K562 (cell line): ENCODE results near the gene CCSER1. TPM values are rescaled to one million over a fixed set of nuclear protein-coding genes. Genes with fewer than 3 reads are reported as not detected.

Source experiments
- ATAC-seq: fragments of 200-7000 bp; cut with Tn5 transposase; 3 replicates; pipeline ENCODE4 v1.9.1; 2020; ENCODE audit warnings: moderate library complexity
- BruUV-seq: library from RNA; stranded (reverse); fragments of 400-500 nt; replicated peaks from 2 replicates; lab custom pipeline; 2021; lab: Mats Ljungman, UMichigan
- CTCF ChIA-PET: fragments of 300-600 bp; formaldehyde crosslinking; extraction: SDS; loops from one replicate; lab custom pipeline; 2021; ENCODE audit warnings: low intra/inter-chr PET ratio; lab: Yijun Ruan, JAX
- POLR2A ChIA-PET: fragments of 300-600, 350-650 bp; sonication (Branson Sonifier 250); formaldehyde crosslinking; extraction: SDS; loops from one replicate; lab custom pipeline; 2021; ENCODE audit warnings: antibody characterized with exemption, inconsistent platforms; lab: Yijun Ruan, JAX
- DNase-seq, 4 experiments: peaks; one replicate each; pipeline versions ENCODE4 v3.0.0 to v3.0.0-alpha.2; 2011 to 2018; ENCODE audit warnings: low spot score in 3 of 4, mixed read lengths in 3 of 4; ENCODE audit errors: extremely low read depth in 1 of 4
- FAIRE-seq: peaks from 2 replicates; lab custom pipeline; 2011; peaks lifted over from hg19 to GRCh38; lab: Jason Lieb, UNC
- H2AFZ ChIP-seq: 2 replicates; pipeline ENCODE4 v1.6.0; 2011; ENCODE audit warnings: low read depth, low read length, control low read depth, inconsistent platforms
- H3K27ac ChIP-seq: fragments of 200-600 bp; 3 replicates; pipeline ENCODE4 v1.8.0; 2011; ENCODE audit warnings: low read depth, mild to moderate bottlenecking, control low read depth, inconsistent platforms, low read length, moderate library complexity, mixed read lengths; ENCODE audit errors: extremely low read depth
- H3K27me3 ChIP-seq, 2 experiments: fragments of 300-600 bp in 1 of 2; 2 replicates in 1 of 2; 3 replicates in 1 of 2; pipeline versions ENCODE4 v1.6.0 to v1.8.0; 2011; ENCODE audit warnings: inconsistent platforms in 2 of 2, low read length in 2 of 2, mild to moderate bottlenecking in 1 of 2, mixed read lengths in 1 of 2, moderate library complexity in 1 of 2; ENCODE audit not compliant: control insufficient read depth in 2 of 2, insufficient read depth in 2 of 2
- H3K36me3 ChIP-seq: fragments of 300-600 bp; 3 replicates; pipeline ENCODE4 v1.8.0; 2011; ENCODE audit warnings: mild to moderate bottlenecking, low read length, inconsistent platforms; ENCODE audit not compliant: control insufficient read depth, insufficient read depth
- H3K4me1 ChIP-seq, 2 experiments: fragments of 200-600 bp in 1 of 2; replicated peaks in 1 of 2; 2 replicates in 1 of 2; 3 replicates in 1 of 2; pipeline versions ENCODE4 v1.5.1 to v1.8.0; 2011; ENCODE audit warnings: inconsistent platforms in 2 of 2, low read length in 2 of 2, mild to moderate bottlenecking in 1 of 2, mixed read lengths in 1 of 2, moderate library complexity in 1 of 2; ENCODE audit not compliant: control insufficient read depth in 2 of 2, insufficient read depth in 2 of 2
- H3K4me2 ChIP-seq: 2 replicates; pipeline ENCODE4 v1.6.1; 2011; ENCODE audit warnings: low read length, control low read depth, inconsistent platforms, mixed read lengths; ENCODE audit not compliant: insufficient read depth
- H3K4me3 ChIP-seq: fragments of 200-600 bp; sonication (generic), shearing (Covaris generic); 2 replicates; pipeline ENCODE4 v1.5.1; 2016; ENCODE audit warnings: control low read depth, inconsistent platforms
- H3K79me2 ChIP-seq: fragments of 200-600 bp; 3 replicates; pipeline ENCODE4 v1.8.0; 2011; ENCODE audit warnings: low read length, inconsistent platforms; ENCODE audit not compliant: control insufficient read depth, insufficient read depth
- H3K9ac ChIP-seq, 2 experiments: 2 replicates each; pipeline versions ENCODE4 v1.6.0 to v1.6.1; 2011; ENCODE audit warnings: low read depth in 2 of 2, low read length in 2 of 2, control low read depth in 1 of 2, inconsistent platforms in 1 of 2, mild to moderate bottlenecking in 1 of 2, mixed read lengths in 1 of 2; ENCODE audit not compliant: insufficient read depth in 1 of 2
- H3K9me1 ChIP-seq: one replicate; pipeline ENCODE4 v1.6.0; 2011; ENCODE audit warnings: inconsistent platforms, mild to moderate bottlenecking, low read length, moderate library complexity; ENCODE audit not compliant: control insufficient read depth, insufficient read depth
- H3K9me3 ChIP-seq: replicated peaks from 2 replicates; pipeline ENCODE4 v1.5.1; 2011; ENCODE audit warnings: low read depth, low read length, inconsistent platforms; ENCODE audit not compliant: control insufficient read depth, insufficient read depth
- H4K20me1 ChIP-seq: replicated peaks from 2 replicates; pipeline ENCODE4 v1.6.1; 2011; ENCODE audit warnings: low read length, inconsistent platforms, mixed read lengths; ENCODE audit not compliant: control insufficient read depth, insufficient read depth
- BRF2 ChIP-seq: IDR thresholded peaks from 3 replicates; pipeline ENCODE4 v1.6.1; 2011; ENCODE audit warnings: borderline replicate concordance, mild to moderate bottlenecking; ENCODE audit not compliant: insufficient read length, insufficient read depth
- CBFA2T3 ChIP-seq: fragments of 450-650 bp; IDR thresholded peaks from 2 replicates; pipeline ENCODE4 v1.6.1; 2017
- FOXJ2 ChIP-seq: fragments of 200-800 bp; sonication (Bioruptor generic); IDR thresholded peaks from 2 replicates; pipeline ENCODE4 v1.6.1; 2016; ENCODE audit warnings: missing genetic modification characterization, missing compliant biosample characterization
- HDAC6 ChIP-seq: IDR thresholded peaks from 2 replicates; pipeline ENCODE4 v1.6.1; 2012; ENCODE audit warnings: low read depth, mild to moderate bottlenecking, control low read depth, inconsistent platforms, low read length, moderate library complexity
- NRF1 ChIP-seq, 2 experiments: fragments of 450-650 bp; IDR thresholded peaks in 1 of 2; conservative IDR thresholded peaks in 1 of 2; 2 replicates each; pipeline ENCODE4 v1.6.1; 2014; ENCODE audit warnings: mild to moderate bottlenecking in 2 of 2
- RBM15 ChIP-seq: fragments of 200-400 bp; formaldehyde crosslinking; IDR thresholded peaks from 2 replicates; pipeline ENCODE4 v1.6.1; 2018; ENCODE audit warnings: mild to moderate bottlenecking, low read length, moderate library complexity; ENCODE audit not compliant: insufficient read depth
- SREBF2 ChIP-seq: sonication (generic); formaldehyde crosslinking; IDR thresholded peaks from 2 replicates; pipeline ENCODE4 v1.4.0; 2020; ENCODE audit warnings: mild to moderate bottlenecking, missing genetic modification reagents
- TEAD2 ChIP-seq: fragments of 450-650 bp; IDR thresholded peaks from 2 replicates; pipeline ENCODE4 v1.6.1; 2016; ENCODE audit warnings: missing genetic modification characterization, control low read depth, missing compliant biosample characterization
- XRCC3 ChIP-seq: fragments of 450-650 bp; IDR thresholded peaks from 2 replicates; pipeline ENCODE4 v1.6.1; 2017; ENCODE audit warnings: mild to moderate bottlenecking, moderate library complexity
- ZBTB1 ChIP-seq: sonication (generic); formaldehyde crosslinking; IDR thresholded peaks from 2 replicates; pipeline ENCODE4 v1.8.1; 2023; ENCODE audit warnings: missing genetic modification reagents, low read depth, mild to moderate bottlenecking, borderline replicate concordance
- ZBTB9 ChIP-seq: fragments of 450-650 bp; formaldehyde crosslinking; IDR thresholded peaks from 2 replicates; pipeline ENCODE4 v1.4.0; 2020; ENCODE audit warnings: mild to moderate bottlenecking, moderate library complexity
- ZNF174 ChIP-seq: fragments of 250-450 bp; sonication (Bioruptor Pico); IDR thresholded peaks from 2 replicates; pipeline ENCODE4 v1.4.0; 2020; ENCODE audit warnings: mild to moderate bottlenecking
- ZNF347 ChIP-seq: fragments of 450-650 bp; formaldehyde crosslinking; IDR thresholded peaks from 2 replicates; pipeline ENCODE4 v1.4.0; 2020; ENCODE audit warnings: low read depth, mild to moderate bottlenecking, moderate library complexity
- ZNF436 ChIP-seq: fragments of 250-450, 450-650 bp; sonication (Bioruptor Pico); formaldehyde crosslinking; IDR thresholded peaks from 2 replicates; pipeline ENCODE4 v1.7.0; 2020; ENCODE audit warnings: mild to moderate bottlenecking
- in situ Hi-C: fragments of 300-500 bp; cut with MboI; formaldehyde crosslinking; loops from 4 replicates; pipeline ENCODE4 v1.15.0; 2018; ENCODE audit warnings: inconsistent platforms, mixed read lengths
- intact Hi-C: fragments of 100-400 bp; cut with micrococcal nuclease; formaldehyde crosslinking; loops from 2 replicates; pipeline ENCODE4 v1.14.2; 2022
- polyA plus RNA-seq, 8 experiments: library from polyadenylated mRNA; depleted of rRNA in 4 of 8; stranded (reverse) in 5 of 8; unstranded in 3 of 8; fragments of >200 nt; fragmentation: Nextera tagmentation in 2 of 8; fragmentation: Illumina TruSeq in 1 of 8; extraction: Ambion mirVana in 2 of 8; extraction: Trizol in 1 of 8; gene quantifications; 2 replicates each; pipeline versions ENCODE4 v1.2.1 to v1.2.3, GENCODE V29; 2011 to 2014; ENCODE audit warnings: inconsistent platforms in 1 of 8, missing spikeins in 1 of 8
- total RNA-seq, 7 experiments: library from RNA; depleted of rRNA in 6 of 7; stranded (reverse); fragments of >200 nt in 6 of 7; fragmentation: Illumina TruSeq in 2 of 7; extraction: Trizol in 2 of 7; gene quantifications; 2 replicates each; pipeline versions ENCODE4 v1.2.1 to v1.2.3, GENCODE V29; 2011 to 2021; ENCODE audit warnings: low replicate concordance in 1 of 7
- TF ChIP-seq, protein P1 (sequence below): IDR thresholded peaks from 2 replicates; pipeline ENCODE4 v1.6.1; 2016; ENCODE audit warnings: missing genetic modification characterization, missing compliant biosample characterization
- TF ChIP-seq, protein P2 (sequence below): fragments of 450-650 bp; IDR thresholded peaks from 2 replicates; pipeline ENCODE4 v1.6.1; 2017; ENCODE audit warnings: antibody characterized with exemption, mild to moderate bottlenecking

CCSER1 gene
- total and polyA plus RNA-seq, 9 of the 15 experiments (the other 6 are each of a cell fraction or from before 2014, with no cell fraction given): not detected

- H3K36me3 ChIP-seq: no peaks in the 10 kb centered on the region
- TF ChIP-seq ZNF436 (CRISPR knock-in tag) (no peak), ZBTB1 (CRISPR knock-in tag) (no peak), RBM15 (no peak), ZNF174 (CRISPR knock-in tag) (no peak), SREBF2 (no peak), FOXJ2 (tag) (no peak), NRF1 (conservative IDR thresholded peaks at IDR 0.05 in 1 of 2, IDR thresholded peaks at IDR 0.05 in 1 of 2) (no peak), TEAD2 (tag) (no peak), HDAC6 (no peak), ZBTB9 (no peak), ZNF347 (CRISPR knock-in tag) (no peak), XRCC3 (no peak), CBFA2T3 (no peak), BRF2 (no peak)
- TF ChIP-seq, protein P1, sequence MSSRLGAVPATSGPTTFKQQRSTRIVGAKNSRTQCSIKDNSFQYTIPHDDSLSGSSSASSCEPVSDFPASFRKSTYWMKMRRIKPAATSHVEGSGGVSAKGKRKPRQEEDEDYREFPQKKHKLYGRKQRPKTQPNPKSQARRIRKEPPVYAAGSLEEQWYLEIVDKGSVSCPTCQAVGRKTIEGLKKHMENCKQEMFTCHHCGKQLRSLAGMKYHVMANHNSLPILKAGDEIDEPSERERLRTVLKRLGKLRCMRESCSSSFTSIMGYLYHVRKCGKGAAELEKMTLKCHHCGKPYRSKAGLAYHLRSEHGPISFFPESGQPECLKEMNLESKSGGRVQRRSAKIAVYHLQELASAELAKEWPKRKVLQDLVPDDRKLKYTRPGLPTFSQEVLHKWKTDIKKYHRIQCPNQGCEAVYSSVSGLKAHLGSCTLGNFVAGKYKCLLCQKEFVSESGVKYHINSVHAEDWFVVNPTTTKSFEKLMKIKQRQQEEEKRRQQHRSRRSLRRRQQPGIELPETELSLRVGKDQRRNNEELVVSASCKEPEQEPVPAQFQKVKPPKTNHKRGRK (tag): no peak
- TF ChIP-seq, protein P2, sequence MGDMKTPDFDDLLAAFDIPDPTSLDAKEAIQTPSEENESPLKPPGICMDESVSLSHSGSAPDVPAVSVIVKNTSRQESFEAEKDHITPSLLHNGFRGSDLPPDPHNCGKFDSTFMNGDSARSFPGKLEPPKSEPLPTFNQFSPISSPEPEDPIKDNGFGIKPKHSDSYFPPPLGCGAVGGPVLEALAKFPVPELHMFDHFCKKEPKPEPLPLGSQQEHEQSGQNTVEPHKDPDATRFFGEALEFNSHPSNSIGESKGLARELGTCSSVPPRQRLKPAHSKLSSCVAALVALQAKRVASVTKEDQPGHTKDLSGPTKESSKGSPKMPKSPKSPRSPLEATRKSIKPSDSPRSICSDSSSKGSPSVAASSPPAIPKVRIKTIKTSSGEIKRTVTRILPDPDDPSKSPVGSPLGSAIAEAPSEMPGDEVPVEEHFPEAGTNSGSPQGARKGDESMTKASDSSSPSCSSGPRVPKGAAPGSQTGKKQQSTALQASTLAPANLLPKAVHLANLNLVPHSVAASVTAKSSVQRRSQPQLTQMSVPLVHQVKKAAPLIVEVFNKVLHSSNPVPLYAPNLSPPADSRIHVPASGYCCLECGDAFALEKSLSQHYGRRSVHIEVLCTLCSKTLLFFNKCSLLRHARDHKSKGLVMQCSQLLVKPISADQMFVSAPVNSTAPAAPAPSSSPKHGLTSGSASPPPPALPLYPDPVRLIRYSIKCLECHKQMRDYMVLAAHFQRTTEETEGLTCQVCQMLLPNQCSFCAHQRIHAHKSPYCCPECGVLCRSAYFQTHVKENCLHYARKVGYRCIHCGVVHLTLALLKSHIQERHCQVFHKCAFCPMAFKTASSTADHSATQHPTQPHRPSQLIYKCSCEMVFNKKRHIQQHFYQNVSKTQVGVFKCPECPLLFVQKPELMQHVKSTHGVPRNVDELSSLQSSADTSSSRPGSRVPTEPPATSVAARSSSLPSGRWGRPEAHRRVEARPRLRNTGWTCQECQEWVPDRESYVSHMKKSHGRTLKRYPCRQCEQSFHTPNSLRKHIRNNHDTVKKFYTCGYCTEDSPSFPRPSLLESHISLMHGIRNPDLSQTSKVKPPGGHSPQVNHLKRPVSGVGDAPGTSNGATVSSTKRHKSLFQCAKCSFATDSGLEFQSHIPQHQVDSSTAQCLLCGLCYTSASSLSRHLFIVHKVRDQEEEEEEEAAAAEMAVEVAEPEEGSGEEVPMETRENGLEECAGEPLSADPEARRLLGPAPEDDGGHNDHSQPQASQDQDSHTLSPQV: no peak
Observed at GRCh38 chr4:90845777-90846176, 718.6 kb downstream of the CCSER1 start.

More at GRCh38 chr4:90845777-90846176, 718.6 kb downstream of the CCSER1 start:
- no peak for FAIRE-seq
- POLR2A ChIA-PET: no interaction called here
- no peak overlapping the region for H3K9ac ChIP-seq
- intact Hi-C loops: no loop called here
- CTCF ChIA-PET: no interaction called here
- no peak for DNase-seq
- H3K79me2 ChIP-seq: no peaks in the 10 kb centered on the region
- no peaks in the 10 kb centered on the region for H4K20me1 ChIP-seq
- BruUV-seq: no TSS peak
- H3K4me2 ChIP-seq: no peak overlapping the region
- H2AFZ ChIP-seq: no peak overlapping the region
- no peaks in the 10 kb centered on the region for H3K9me3 ChIP-seq
- in situ Hi-C loops: no loop called here
- no peaks in the 10 kb centered on the region for H3K27me3 ChIP-seq
- H3K4me1 ChIP-seq: no peaks in the 10 kb centered on the region
- H3K27ac ChIP-seq: no peak overlapping the region
- H3K9me1 ChIP-seq: no peaks in the 10 kb centered on the region
- no peak for ATAC-seq
- H3K4me3 ChIP-seq: no peak overlapping the region
